MCF 10A (cell line): Measurements from ENCODE around the gene NTM. TPM values are rescaled to one million over a fixed set of nuclear protein-coding genes. Genes with fewer than 3 reads are reported as not detected.

Experiments
- BruUV-seq: library from RNA; stranded (reverse); fragments of 400-500 nt; replicated peaks from 2 replicates; lab custom pipeline; 2021; lab: Mats Ljungman, UMichigan
- CTCF ChIA-PET: fragments of 300-600 bp; sonication (Branson Sonifier 250); formaldehyde crosslinking; extraction: SDS; loops from one replicate; lab custom pipeline; 2021; ENCODE audit warnings: antibody characterized with exemption, inconsistent platforms; lab: Yijun Ruan, JAX
- POLR2A ChIA-PET: fragments of 300-600, 350-650 bp; sonication (Branson Sonifier 250); formaldehyde crosslinking; extraction: SDS; loops from one replicate; lab custom pipeline; 2020; ENCODE audit warnings: antibody characterized with exemption, inconsistent platforms; lab: Yijun Ruan, JAX
- DNase-seq: peaks from one replicate; pipeline ENCODE4 v3.0.0-alpha.2; 2018; ENCODE audit not compliant: unreplicated experiment
- H3K27ac Mint-ChIP-seq: one replicate; pipeline ENCODE4 v1.8.0; 2022; ENCODE audit warnings: mild to moderate bottlenecking, low read depth, mixed read lengths; ENCODE audit not compliant: unreplicated experiment
- H3K27me3 Mint-ChIP-seq: one replicate; pipeline ENCODE4 v1.8.0; 2022; ENCODE audit warnings: mixed read lengths; ENCODE audit not compliant: insufficient read depth, unreplicated experiment
- H3K36me3 Mint-ChIP-seq: one replicate; pipeline ENCODE4 v1.8.0; 2022; ENCODE audit warnings: mild to moderate bottlenecking, moderate library complexity, mixed read lengths; ENCODE audit not compliant: insufficient read depth, unreplicated experiment
- H3K4me1 Mint-ChIP-seq: one replicate; pipeline ENCODE4 v1.8.0; 2022; ENCODE audit warnings: mixed read lengths; ENCODE audit not compliant: insufficient read depth, unreplicated experiment
- H3K4me3 Mint-ChIP-seq: one replicate; pipeline ENCODE4 v1.8.0; 2022; ENCODE audit warnings: mild to moderate bottlenecking, moderate library complexity, mixed read lengths; ENCODE audit not compliant: unreplicated experiment
- H3K9me3 Mint-ChIP-seq: one replicate; pipeline ENCODE4 v1.8.0; 2022; ENCODE audit warnings: mixed read lengths; ENCODE audit not compliant: unreplicated experiment
- CTCF ChIP-seq: fragments of 200-600 bp; IDR thresholded peaks from one replicate; pipeline ENCODE4 v1.8.0; 2022; ENCODE audit warnings: antibody characterized with exemption, mild to moderate bottlenecking; ENCODE audit not compliant: unreplicated experiment
- intact Hi-C: fragments of 100-400 bp; cut with micrococcal nuclease; formaldehyde crosslinking; loops from 2 replicates; pipeline ENCODE4 v1.14.1; 2022
- total RNA-seq: library from RNA; stranded (reverse); gene quantifications from 2 replicates; pipeline ENCODE4 v1.2.3, GENCODE V29; 2022

The NTM gene
- total RNA-seq, 1 experiment from 2014 or later, result not detected

GRCh38 chr11:131345406-131345805 is 25.0 kb upstream of the NTM start:
- CTCF ChIA-PET, result no interaction called here
- Mint-ChIP-seq H3K27me3 (no peaks in the 10 kb centered on the region), H3K36me3 (no peaks in the 10 kb centered on the region), H3K27ac (no peak overlapping the region), H3K4me3 (no peak overlapping the region), H3K9me3 (peaks cover 11% of the 10 kb centered on the region), H3K4me1 (no peaks in the 10 kb centered on the region)
- POLR2A ChIA-PET, result no interaction called here
- intact Hi-C loops, result no loop called here
- no TSS peak for BruUV-seq
- TF ChIP-seq CTCF, result no peak
- DNase-seq, result no peak

- Mint-ChIP-seq H3K27ac (no peak overlapping the region), H3K4me1 (no peaks in the 10 kb centered on the region), H3K4me3 (no peak overlapping the region), H3K27me3 (no peaks in the 10 kb centered on the region), H3K9me3 (peaks cover 28% of the 10 kb centered on the region), H3K36me3 (no peaks in the 10 kb centered on the region)
- TF ChIP-seq CTCF, result no peak
- ChIA-PET POLR2A (no interaction called here), CTCF (no interaction called here)
- intact Hi-C loops, result no loop called here
- no peak for DNase-seq
- no TSS peak for BruUV-seq
Measured at GRCh38 chr11:131349368-131350086, 20.9 kb upstream of the NTM start.

- Mint-ChIP-seq H3K4me3 (no peak overlapping the region), H3K4me1 (no peaks in the 10 kb centered on the region), H3K36me3 (no peaks in the 10 kb centered on the region), H3K9me3 (peaks cover 28% of the 10 kb centered on the region), H3K27me3 (no peaks in the 10 kb centered on the region), H3K27ac (no peak overlapping the region)
- ChIA-PET POLR2A (no interaction called here), CTCF (no interaction called here)
- TF ChIP-seq CTCF, result no peak
- intact Hi-C loops, result no loop called here
- BruUV-seq, result no TSS peak
- no peak for DNase-seq
Measured at GRCh38 chr11:131350872-131351271, 19.5 kb upstream of the NTM start.

GRCh38 chr11:131351848-131352247 is 18.6 kb upstream of the NTM start:
- H3K4me3 Mint-ChIP-seq, result no peak overlapping the region
- DNase-seq, result no peak
- no peaks in the 10 kb centered on the region for H3K36me3 Mint-ChIP-seq
- no peak overlapping the region for H3K27ac Mint-ChIP-seq
- H3K9me3 Mint-ChIP-seq, result peaks cover 28% of the 10 kb centered on the region
- no peak for TF ChIP-seq CTCF
- ChIA-PET POLR2A (no interaction called here), CTCF (no interaction called here)
- no peaks in the 10 kb centered on the region for H3K27me3 Mint-ChIP-seq
- no peaks in the 10 kb centered on the region for H3K4me1 Mint-ChIP-seq
- intact Hi-C loops, result no loop called here
- no TSS peak for BruUV-seq
